ENCODE results near the gene VWA5B1. TPM values are rescaled to one million over a fixed set of nuclear protein-coding genes. Genes with fewer than 3 reads are reported as not detected.

The VWA5B1 gene
- polyA plus RNA-seq, 1 donor = 0.40 TPM

- H3K27me3 ChIP-seq (ENCODE audit: control insufficient read depth, insufficient read depth, low read length) = peaks cover 43% of the 10 kb centered on the region
- DNase-seq = peak; percentile 17 to 35
- no peaks in the 10 kb centered on the region for H3K36me3 ChIP-seq (ENCODE audit: control insufficient read depth, insufficient read depth, low read length)
- H3K27ac ChIP-seq (ENCODE audit: low read length) = no peak overlapping the region
- no peaks in the 10 kb centered on the region for H3K9me3 ChIP-seq (ENCODE audit: control insufficient read depth, low read depth, low read length)
- no peaks in the 10 kb centered on the region for H3K4me1 ChIP-seq (ENCODE audit: control insufficient read depth, insufficient read depth, low read length)
- no CpG with 5 or more reads among the region's 8 CpGs for WGBS (ENCODE audit: insufficient coverage, low lambda C conversion rate)
- no peak overlapping the region for H3K4me3 ChIP-seq (ENCODE audit: low read length)
Measured at GRCh38 chr1:20376880-20377494, 86.3 kb downstream of the VWA5B1 start.

- H3K4me3 ChIP-seq (ENCODE audit: low read length) = no peak overlapping the region
- no peaks in the 10 kb centered on the region for H3K4me1 ChIP-seq (ENCODE audit: control insufficient read depth, insufficient read depth, low read length)
- WGBS (ENCODE audit: insufficient coverage, low lambda C conversion rate) = 100% methylated on average over 1 of the region's 11 CpGs
- no peak overlapping the region for H3K27ac ChIP-seq (ENCODE audit: low read length)
- H3K36me3 ChIP-seq (ENCODE audit: control insufficient read depth, insufficient read depth, low read length) = no peaks in the 10 kb centered on the region
- no peaks in the 10 kb centered on the region for H3K9me3 ChIP-seq (ENCODE audit: control insufficient read depth, low read depth, low read length)
- no peak for DNase-seq
- peaks cover 38% of the 10 kb centered on the region for H3K27me3 ChIP-seq (ENCODE audit: control insufficient read depth, insufficient read depth, low read length)
Measured at GRCh38 chr1:20377516-20378270, 87.0 kb downstream of the VWA5B1 start.

- Histone ChIP-seq H3K36me3 (ENCODE audit: control insufficient read depth, insufficient read depth, low read length) (no peaks in the 10 kb centered on the region), H3K4me3 (ENCODE audit: low read length) (no peak overlapping the region), H3K9me3 (ENCODE audit: control insufficient read depth, low read depth, low read length) (no peaks in the 10 kb centered on the region), H3K27ac (ENCODE audit: low read length) (no peak overlapping the region), H3K27me3 (ENCODE audit: control insufficient read depth, insufficient read depth, low read length) (peaks cover 44% of the 10 kb centered on the region), H3K4me1 (ENCODE audit: control insufficient read depth, insufficient read depth, low read length) (no peaks in the 10 kb centered on the region)
- WGBS (ENCODE audit: insufficient coverage, low lambda C conversion rate) = no CpG with 5 or more reads among the region's 7 CpGs
- no peak for DNase-seq
Measured at GRCh38 chr1:20379075-20379474, 88.4 kb downstream of the VWA5B1 start.

- Histone ChIP-seq H3K4me1 (ENCODE audit: control insufficient read depth, insufficient read depth, low read length) (no peaks in the 10 kb centered on the region), H3K4me3 (ENCODE audit: low read length) (no peak overlapping the region), H3K27me3 (ENCODE audit: control insufficient read depth, insufficient read depth, low read length) (peaks cover 50% of the 10 kb centered on the region), H3K27ac (ENCODE audit: low read length) (no peak overlapping the region), H3K36me3 (ENCODE audit: control insufficient read depth, insufficient read depth, low read length) (no peaks in the 10 kb centered on the region), H3K9me3 (ENCODE audit: control insufficient read depth, low read depth, low read length) (no peaks in the 10 kb centered on the region)
- 93% methylated on average over 2 of the region's 6 CpGs for WGBS (ENCODE audit: insufficient coverage, low lambda C conversion rate)
- no peak for DNase-seq
Measured at GRCh38 chr1:20380175-20380574, 89.5 kb downstream of the VWA5B1 start.

GRCh38 chr1:20380616-20381035 is 90.0 kb downstream of the VWA5B1 start:
- no peak for DNase-seq
- no peak overlapping the region for H3K27ac ChIP-seq (ENCODE audit: low read length)
- peaks cover 49% of the 10 kb centered on the region for H3K27me3 ChIP-seq (ENCODE audit: control insufficient read depth, insufficient read depth, low read length)
- H3K9me3 ChIP-seq (ENCODE audit: control insufficient read depth, low read depth, low read length) = no peaks in the 10 kb centered on the region
- no peak overlapping the region for H3K4me3 ChIP-seq (ENCODE audit: low read length)
- no peaks in the 10 kb centered on the region for H3K36me3 ChIP-seq (ENCODE audit: control insufficient read depth, insufficient read depth, low read length)
- no peaks in the 10 kb centered on the region for H3K4me1 ChIP-seq (ENCODE audit: control insufficient read depth, insufficient read depth, low read length)
- no CpG with 5 or more reads among the region's 11 CpGs for WGBS (ENCODE audit: insufficient coverage, low lambda C conversion rate)

- no peaks in the 10 kb centered on the region for H3K36me3 ChIP-seq (ENCODE audit: control insufficient read depth, insufficient read depth, low read length)
- WGBS (ENCODE audit: insufficient coverage, low lambda C conversion rate) = no CpG with 5 or more reads among the region's 5 CpGs
- H3K4me1 ChIP-seq (ENCODE audit: control insufficient read depth, insufficient read depth, low read length) = no peaks in the 10 kb centered on the region
- peaks cover 51% of the 10 kb centered on the region for H3K27me3 ChIP-seq (ENCODE audit: control insufficient read depth, insufficient read depth, low read length)
- DNase-seq = no peak
- H3K9me3 ChIP-seq (ENCODE audit: control insufficient read depth, low read depth, low read length) = no peaks in the 10 kb centered on the region
- H3K27ac ChIP-seq (ENCODE audit: low read length) = no peak overlapping the region
- H3K4me3 ChIP-seq (ENCODE audit: low read length) = no peak overlapping the region
Measured at GRCh38 chr1:20381045-20381641, 90.5 kb downstream of the VWA5B1 start.

- WGBS (ENCODE audit: insufficient coverage, low lambda C conversion rate) = no CpG with 5 or more reads among the region's 2 CpGs
- DNase-seq = no peak
- Histone ChIP-seq H3K9me3 (ENCODE audit: control insufficient read depth, low read depth, low read length) (no peaks in the 10 kb centered on the region), H3K27ac (ENCODE audit: low read length) (no peak overlapping the region), H3K4me1 (ENCODE audit: control insufficient read depth, insufficient read depth, low read length) (no peaks in the 10 kb centered on the region), H3K36me3 (ENCODE audit: control insufficient read depth, insufficient read depth, low read length) (no peaks in the 10 kb centered on the region), H3K27me3 (ENCODE audit: control insufficient read depth, insufficient read depth, low read length) (peaks cover 52% of the 10 kb centered on the region), H3K4me3 (ENCODE audit: low read length) (no peak overlapping the region)
Measured at GRCh38 chr1:20381961-20382360, 91.3 kb downstream of the VWA5B1 start.

- Histone ChIP-seq H3K9me3 (ENCODE audit: control insufficient read depth, low read depth, low read length) (no peaks in the 10 kb centered on the region), H3K4me1 (ENCODE audit: control insufficient read depth, insufficient read depth, low read length) (no peaks in the 10 kb centered on the region), H3K27me3 (ENCODE audit: control insufficient read depth, insufficient read depth, low read length) (peaks cover 59% of the 10 kb centered on the region), H3K27ac (ENCODE audit: low read length) (no peak overlapping the region), H3K4me3 (ENCODE audit: low read length) (no peak overlapping the region), H3K36me3 (ENCODE audit: control insufficient read depth, insufficient read depth, low read length) (no peaks in the 10 kb centered on the region)
- WGBS (ENCODE audit: insufficient coverage, low lambda C conversion rate) = no CpG with 5 or more reads among the region's 8 CpGs
- no peak for DNase-seq
Measured at GRCh38 chr1:20382711-20383110, 92.0 kb downstream of the VWA5B1 start.

- Histone ChIP-seq H3K27me3 (ENCODE audit: control insufficient read depth, insufficient read depth, low read length) (peaks cover 68% of the 10 kb centered on the region), H3K4me3 (ENCODE audit: low read length) (no peak overlapping the region), H3K4me1 (ENCODE audit: control insufficient read depth, insufficient read depth, low read length) (no peaks in the 10 kb centered on the region), H3K36me3 (ENCODE audit: control insufficient read depth, insufficient read depth, low read length) (no peaks in the 10 kb centered on the region), H3K9me3 (ENCODE audit: control insufficient read depth, low read depth, low read length) (no peaks in the 10 kb centered on the region), H3K27ac (ENCODE audit: low read length) (no peak overlapping the region)
- no CpG with 5 or more reads among the region's 3 CpGs for WGBS (ENCODE audit: insufficient coverage, low lambda C conversion rate)
- DNase-seq = no peak
Measured at GRCh38 chr1:20383631-20384030, 93.0 kb downstream of the VWA5B1 start.

- no peak overlapping the region for H3K27ac ChIP-seq (ENCODE audit: low read length)
Measured at GRCh38 chr1:20385630-20386029, 95.0 kb downstream of the VWA5B1 start.

More at GRCh38 chr1:20385630-20386029, 95.0 kb downstream of the VWA5B1 start:
- WGBS (ENCODE audit: insufficient coverage, low lambda C conversion rate) = 33% methylated on average over 1 of the region's 6 CpGs
- Histone ChIP-seq H3K4me3 (ENCODE audit: low read length) (no peak overlapping the region), H3K9me3 (ENCODE audit: control insufficient read depth, low read depth, low read length) (no peaks in the 10 kb centered on the region), H3K36me3 (ENCODE audit: control insufficient read depth, insufficient read depth, low read length) (no peaks in the 10 kb centered on the region), H3K27me3 (ENCODE audit: control insufficient read depth, insufficient read depth, low read length) (peaks cover 73% of the 10 kb centered on the region), H3K4me1 (ENCODE audit: control insufficient read depth, insufficient read depth, low read length) (no peaks in the 10 kb centered on the region)
- peak in 1 of 2 donors; percentile 9 for DNase-seq
